OCI-LY7 (cell line): ENCODE measurements around the gene GCNT3.

Experiments used
- EZH2phosphoT487 ChIP-seq: fragments of 200-600 bp; sonication (generic); IDR thresholded peaks from 2 replicates; pipeline ENCODE4 v1.6.1; 2018; ENCODE audit warnings: low read depth, borderline replicate concordance, mild to moderate bottlenecking, mixed run types, antibody characterized with exemption, low read length, moderate library complexity, mixed read lengths
- TF ChIP-seq, protein P1 (sequence below): fragments of 200-600 bp; sonication (generic); conservative IDR thresholded peaks from 2 replicates; pipeline ENCODE4 v1.5.1; 2014; ENCODE audit warnings: mild to moderate bottlenecking, antibody characterized with exemption, low read length, moderate library complexity, mixed read lengths

DNA sequence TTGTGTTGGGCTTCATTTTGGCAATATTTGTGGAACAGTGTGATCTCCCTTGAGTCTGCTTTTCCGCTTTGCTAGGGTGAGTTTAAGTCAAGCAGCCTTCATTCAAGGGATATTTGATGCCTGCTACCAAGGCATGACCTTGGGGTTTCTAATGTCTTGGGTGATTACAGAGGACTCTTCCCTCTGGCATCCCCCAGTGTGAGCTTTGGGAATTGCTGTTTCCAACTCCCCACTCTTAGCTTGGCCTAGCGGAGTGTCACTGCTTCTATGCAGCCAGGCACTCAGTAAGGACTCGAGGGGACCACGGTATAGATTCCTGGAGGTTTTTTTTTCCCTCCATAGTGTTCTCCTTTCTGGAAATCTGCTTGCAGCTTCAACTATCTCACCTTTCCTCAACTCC, 21.1 kb downstream of the GCNT3 start:
- TF ChIP-seq, protein P1, sequence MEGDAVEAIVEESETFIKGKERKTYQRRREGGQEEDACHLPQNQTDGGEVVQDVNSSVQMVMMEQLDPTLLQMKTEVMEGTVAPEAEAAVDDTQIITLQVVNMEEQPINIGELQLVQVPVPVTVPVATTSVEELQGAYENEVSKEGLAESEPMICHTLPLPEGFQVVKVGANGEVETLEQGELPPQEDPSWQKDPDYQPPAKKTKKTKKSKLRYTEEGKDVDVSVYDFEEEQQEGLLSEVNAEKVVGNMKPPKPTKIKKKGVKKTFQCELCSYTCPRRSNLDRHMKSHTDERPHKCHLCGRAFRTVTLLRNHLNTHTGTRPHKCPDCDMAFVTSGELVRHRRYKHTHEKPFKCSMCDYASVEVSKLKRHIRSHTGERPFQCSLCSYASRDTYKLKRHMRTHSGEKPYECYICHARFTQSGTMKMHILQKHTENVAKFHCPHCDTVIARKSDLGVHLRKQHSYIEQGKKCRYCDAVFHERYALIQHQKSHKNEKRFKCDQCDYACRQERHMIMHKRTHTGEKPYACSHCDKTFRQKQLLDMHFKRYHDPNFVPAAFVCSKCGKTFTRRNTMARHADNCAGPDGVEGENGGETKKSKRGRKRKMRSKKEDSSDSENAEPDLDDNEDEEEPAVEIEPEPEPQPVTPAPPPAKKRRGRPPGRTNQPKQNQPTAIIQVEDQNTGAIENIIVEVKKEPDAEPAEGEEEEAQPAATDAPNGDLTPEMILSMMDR, result 0 out of 2 replicates have a peak, but pooled peaks have one; percentile 32
- no peak for TF ChIP-seq EZH2phosphoT487
